Neural crest cell (in vitro differentiated cells): ENCODE measurements around the gene ENSA. TPM values are rescaled to one million over a fixed set of nuclear protein-coding genes. Genes with fewer than 3 reads are reported as not detected.

Experiments
- DNase-seq: peaks from one replicate; pipeline ENCODE4 v3.0.0; 2021; ENCODE audit warnings: low read depth, mixed read lengths, low spot score
- H3K27ac Mint-ChIP-seq: one replicate; pipeline ENCODE4 v1.8.0; 2021; ENCODE audit warnings: mild to moderate bottlenecking, mixed read lengths; ENCODE audit not compliant: unreplicated experiment
- H3K27me3 Mint-ChIP-seq: 2 replicates; pipeline ENCODE4 v1.8.0; 2021; ENCODE audit warnings: low read depth, mild to moderate bottlenecking, mixed read lengths
- H3K36me3 Mint-ChIP-seq: 2 replicates; pipeline ENCODE4 v1.8.0; 2021; ENCODE audit warnings: low read depth, mild to moderate bottlenecking, mixed read lengths
- H3K4me1 Mint-ChIP-seq: 2 replicates; pipeline ENCODE4 v1.8.0; 2021; ENCODE audit warnings: mixed read lengths
- H3K4me3 Mint-ChIP-seq: one replicate; pipeline ENCODE4 v1.8.0; 2021; ENCODE audit warnings: mild to moderate bottlenecking, mixed read lengths
- H3K9me3 Mint-ChIP-seq: 2 replicates; pipeline ENCODE4 v1.8.0; 2021; ENCODE audit warnings: mixed read lengths
- long read RNA-seq: library from polyadenylated mRNA; unstranded; transcript quantifications from one replicate; pipeline ENCODE4 v2.0.0, GENCODE V29; 2020
- total RNA-seq: library from RNA; stranded (reverse); gene quantifications from 2 replicates; pipeline ENCODE4 v1.2.1, GENCODE V29; 2021
- TF ChIP-seq, protein P1 (sequence below): fragments of 200-600 bp; sonication (generic); conservative IDR thresholded peaks from 2 replicates; pipeline ENCODE4 v1.5.0; 2021; ENCODE audit warnings: antibody characterized with exemption, mild to moderate bottlenecking

Gene ENSA, protein sequence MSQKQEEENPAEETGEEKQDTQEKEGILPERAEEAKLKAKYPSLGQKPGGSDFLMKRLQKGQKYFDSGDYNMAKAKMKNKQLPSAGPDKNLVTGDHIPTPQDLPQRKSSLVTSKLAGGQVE
- 177 TPM in 2 replicates for total RNA-seq
- long read RNA-seq, transcript ENSA-214 (3 exons, 1,369 nt), result minor isoform, 6 of 109 reads
- long read RNA-seq, transcript ENSA-208 (4 exons, 2,085 nt), result minor isoform, 8 of 109 reads
- long read RNA-seq, transcript ENSA-201 (3 exons, 2,818 nt), result major isoform, 81 of 109 reads
- long read RNA-seq, partial matches to known transcripts, result 0 of 109 reads
- long read RNA-seq, other reads (novel, unspliced or antisense), result 9 of 109 reads

DNA sequence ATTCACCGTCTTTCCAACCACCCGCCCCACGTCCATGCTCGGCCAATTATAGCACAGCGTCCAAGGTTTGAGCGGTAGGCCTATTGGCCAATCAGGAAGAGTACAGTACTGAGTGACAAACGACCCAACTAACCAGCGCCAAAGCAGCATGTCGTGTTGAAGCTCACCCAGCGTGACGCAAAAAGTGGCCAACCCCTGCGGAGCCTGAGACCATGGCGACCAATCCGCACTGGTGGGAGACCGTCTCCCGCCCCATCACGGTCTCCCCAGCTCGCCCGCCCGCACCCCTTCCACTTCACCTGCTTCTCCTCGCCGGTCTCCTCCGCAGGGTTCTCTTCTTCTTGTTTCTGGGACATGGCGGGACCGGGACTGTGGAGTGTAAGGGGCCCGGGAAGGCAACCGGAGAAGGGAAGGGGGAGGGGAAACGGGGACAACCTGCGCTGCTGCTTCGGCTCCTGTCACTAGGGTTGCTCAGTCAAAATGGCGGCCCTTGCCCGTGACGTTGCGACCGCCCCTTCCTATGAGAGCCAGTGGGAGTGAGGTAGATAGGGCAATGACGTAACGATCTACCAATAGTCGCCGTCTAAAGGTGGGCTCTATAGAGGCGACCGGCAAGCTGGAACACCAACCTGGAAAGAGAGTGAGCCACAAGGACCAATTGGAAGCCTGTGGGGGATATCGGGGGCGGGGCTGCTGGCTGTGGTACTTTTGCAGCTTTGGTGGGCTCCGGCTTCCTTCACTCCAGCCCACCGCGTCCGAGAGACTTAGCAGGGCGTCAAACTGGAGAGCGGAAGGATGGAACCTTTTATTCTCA lies at the start of gene ENSA:
ENSA (minus strand) TSS at position 498 of the 814 bp plus-strand sequence; CDS start at position 356, 142 bp downstream.
- no peak within 1 kb of the TSS for H3K4me3 Mint-ChIP-seq
- no peaks in the 10 kb centered on the region for H3K9me3 Mint-ChIP-seq
- peaks cover 3% of the 10 kb centered on the region for H3K4me1 Mint-ChIP-seq
- H3K27me3 Mint-ChIP-seq, result no peaks in the 10 kb centered on the region
- H3K27ac Mint-ChIP-seq, result no peak within 1 kb of the TSS
- TF ChIP-seq, protein P1, sequence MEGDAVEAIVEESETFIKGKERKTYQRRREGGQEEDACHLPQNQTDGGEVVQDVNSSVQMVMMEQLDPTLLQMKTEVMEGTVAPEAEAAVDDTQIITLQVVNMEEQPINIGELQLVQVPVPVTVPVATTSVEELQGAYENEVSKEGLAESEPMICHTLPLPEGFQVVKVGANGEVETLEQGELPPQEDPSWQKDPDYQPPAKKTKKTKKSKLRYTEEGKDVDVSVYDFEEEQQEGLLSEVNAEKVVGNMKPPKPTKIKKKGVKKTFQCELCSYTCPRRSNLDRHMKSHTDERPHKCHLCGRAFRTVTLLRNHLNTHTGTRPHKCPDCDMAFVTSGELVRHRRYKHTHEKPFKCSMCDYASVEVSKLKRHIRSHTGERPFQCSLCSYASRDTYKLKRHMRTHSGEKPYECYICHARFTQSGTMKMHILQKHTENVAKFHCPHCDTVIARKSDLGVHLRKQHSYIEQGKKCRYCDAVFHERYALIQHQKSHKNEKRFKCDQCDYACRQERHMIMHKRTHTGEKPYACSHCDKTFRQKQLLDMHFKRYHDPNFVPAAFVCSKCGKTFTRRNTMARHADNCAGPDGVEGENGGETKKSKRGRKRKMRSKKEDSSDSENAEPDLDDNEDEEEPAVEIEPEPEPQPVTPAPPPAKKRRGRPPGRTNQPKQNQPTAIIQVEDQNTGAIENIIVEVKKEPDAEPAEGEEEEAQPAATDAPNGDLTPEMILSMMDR, result no peak
- DNase-seq, result peak; percentile 88
- H3K36me3 Mint-ChIP-seq, result peaks cover 4% of the 10 kb centered on the region

DNA sequence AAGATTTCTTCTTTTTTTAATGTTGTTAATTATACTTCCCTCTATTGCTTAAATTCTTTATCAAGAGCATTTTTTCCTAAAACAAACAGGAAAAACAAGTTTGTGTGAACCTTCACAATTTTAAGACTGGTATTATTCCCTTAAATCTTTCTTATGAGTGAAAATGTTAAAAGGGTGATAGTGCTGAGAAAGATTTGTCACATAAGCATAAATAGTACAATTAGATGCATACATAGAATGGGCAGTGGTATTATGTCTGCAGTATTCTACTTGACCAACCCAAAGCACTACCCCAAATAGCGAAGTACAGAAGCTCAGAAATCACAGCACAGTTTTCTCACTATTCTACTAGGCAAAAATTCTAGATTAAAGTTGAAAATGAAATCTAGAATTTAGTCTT lies 49.6 kb upstream of the ENSA start:
- Mint-ChIP-seq H3K27me3 (no peaks in the 10 kb centered on the region), H3K27ac (no peak overlapping the region), H3K36me3 (peaks cover 2% of the 10 kb centered on the region), H3K4me3 (no peak overlapping the region), H3K4me1 (no peaks in the 10 kb centered on the region), H3K9me3 (no peaks in the 10 kb centered on the region)
- no peak for DNase-seq
- TF ChIP-seq, protein P1, result no peak

DNA sequence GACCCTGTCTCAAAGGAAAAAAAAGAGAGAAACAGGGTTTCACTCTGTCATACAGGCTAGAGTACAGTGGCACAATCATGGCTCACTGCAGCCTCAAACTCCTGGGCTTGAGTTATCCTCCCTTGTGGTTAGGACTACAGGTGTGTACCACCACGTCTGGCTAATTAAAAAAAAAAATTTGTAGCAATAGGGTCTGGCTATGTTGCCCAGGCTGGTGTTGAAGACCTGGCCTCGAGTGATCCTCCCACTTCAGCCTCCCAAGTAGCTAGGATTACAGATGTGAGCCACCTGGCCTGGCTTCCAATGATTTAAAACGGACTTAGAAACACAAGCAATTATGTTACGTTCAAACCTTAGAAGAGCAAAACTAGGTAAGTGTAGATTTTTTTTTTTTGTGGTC lies 45.5 kb upstream of the ENSA start:
- no peaks in the 10 kb centered on the region for H3K4me1 Mint-ChIP-seq
- DNase-seq, result no peak
- H3K27ac Mint-ChIP-seq, result no peak overlapping the region
- no peaks in the 10 kb centered on the region for H3K27me3 Mint-ChIP-seq
- no peak overlapping the region for H3K4me3 Mint-ChIP-seq
- peaks cover 2% of the 10 kb centered on the region for H3K36me3 Mint-ChIP-seq
- TF ChIP-seq, protein P1, result no peak
- no peaks in the 10 kb centered on the region for H3K9me3 Mint-ChIP-seq

DNA sequence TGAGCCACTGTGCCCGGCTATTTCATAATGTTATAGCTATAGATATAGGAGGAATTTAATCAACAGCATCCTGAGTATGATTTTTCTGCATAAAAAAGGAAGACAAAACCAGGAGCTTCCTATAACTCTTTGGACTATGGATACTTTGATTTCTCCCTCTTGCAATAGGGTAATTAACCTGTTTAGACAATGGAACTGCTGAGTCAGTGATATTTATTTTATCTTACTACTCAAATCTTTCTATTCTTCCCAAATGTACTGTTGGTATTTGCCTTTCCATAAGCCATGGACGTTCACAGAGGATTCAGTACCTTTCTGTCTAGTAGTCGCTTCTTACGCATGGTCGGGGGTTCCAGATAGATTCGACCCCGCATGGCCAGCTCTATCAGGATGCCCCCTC lies 33.9 kb upstream of the ENSA start:
- H3K27ac Mint-ChIP-seq, result no peak overlapping the region
- no peak overlapping the region for H3K4me3 Mint-ChIP-seq
- H3K4me1 Mint-ChIP-seq, result no peaks in the 10 kb centered on the region
- H3K27me3 Mint-ChIP-seq, result no peaks in the 10 kb centered on the region
- DNase-seq, result no peak
- no peaks in the 10 kb centered on the region for H3K9me3 Mint-ChIP-seq
- TF ChIP-seq, protein P1, result no peak
- peaks cover 6% of the 10 kb centered on the region for H3K36me3 Mint-ChIP-seq

DNA sequence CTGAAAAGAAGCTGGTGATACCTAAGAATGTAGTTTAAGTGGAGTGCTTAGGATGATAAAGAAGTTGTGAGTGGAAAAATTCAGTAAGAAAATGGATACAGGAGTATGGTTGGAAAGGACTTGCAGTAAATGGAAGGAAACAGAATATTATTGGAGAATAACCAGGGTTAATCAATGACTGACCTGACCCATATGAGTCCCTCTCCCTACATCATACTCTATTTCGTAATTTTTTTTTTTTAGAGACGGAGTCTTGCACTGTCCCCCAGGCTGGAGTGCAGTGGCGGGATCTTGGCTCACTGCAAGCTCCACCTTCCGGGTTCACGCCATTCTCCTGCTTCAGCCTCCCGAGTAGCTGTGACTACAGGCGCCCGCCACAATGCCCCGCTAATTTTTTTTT lies 33.4 kb upstream of the ENSA start:
- Mint-ChIP-seq H3K9me3 (no peaks in the 10 kb centered on the region), H3K27ac (no peak overlapping the region), H3K27me3 (no peaks in the 10 kb centered on the region), H3K4me1 (no peaks in the 10 kb centered on the region), H3K4me3 (no peak overlapping the region), H3K36me3 (peaks cover 6% of the 10 kb centered on the region)
- TF ChIP-seq, protein P1, result no peak
- no peak for DNase-seq
